H9 (cell line): ENCODE results near the gene CCDC185. TPM values are rescaled to one million over a fixed set of nuclear protein-coding genes. Genes with fewer than 3 reads are reported as not detected.

Source experiments
- DNase-seq: peaks from one replicate; pipeline ENCODE4 v3.0.0-alpha.2; 2017
- H2AFZ ChIP-seq: one replicate; pipeline ENCODE4 v1.6.1; 2013; ENCODE audit warnings: mild to moderate bottlenecking, low read length, control low read depth, moderate library complexity
- H2AK5ac ChIP-seq: 2 replicates; pipeline ENCODE4 v1.6.1; 2013; ENCODE audit warnings: low read length, control low read depth, mixed read lengths; ENCODE audit not compliant: insufficient read length
- H2BK120ac ChIP-seq: one replicate; pipeline ENCODE4 v1.6.1; 2013; ENCODE audit warnings: low read depth, mild to moderate bottlenecking, low read length, control low read depth, inconsistent platforms; ENCODE audit not compliant: poor library complexity, severe bottlenecking
- H2BK12ac ChIP-seq: 2 replicates; pipeline ENCODE4 v1.6.1; 2013; ENCODE audit warnings: low read length, control low read depth, mixed read lengths, low read depth; ENCODE audit not compliant: insufficient read length
- H2BK15ac ChIP-seq: 2 replicates; pipeline ENCODE4 v1.6.1; 2013; ENCODE audit warnings: low read depth, low read length, control low read depth
- H2BK20ac ChIP-seq: one replicate; pipeline ENCODE4 v1.6.1; 2013; ENCODE audit warnings: low read depth, mild to moderate bottlenecking, low read length, control low read depth, inconsistent platforms; ENCODE audit not compliant: poor library complexity, severe bottlenecking
- H2BK5ac ChIP-seq: 2 replicates; pipeline ENCODE4 v1.6.1; 2013; ENCODE audit warnings: low read length, control low read depth, mixed read lengths; ENCODE audit not compliant: insufficient read length
- H3K14ac ChIP-seq: 2 replicates; pipeline ENCODE4 v1.6.1; 2013; ENCODE audit warnings: low read length, control low read depth; ENCODE audit not compliant: insufficient read depth
- H3K18ac ChIP-seq: 2 replicates; pipeline ENCODE4 v1.6.1; 2013; ENCODE audit warnings: low read depth, mild to moderate bottlenecking, mixed read lengths, low read length, control low read depth; ENCODE audit not compliant: insufficient read length
- H3K23ac ChIP-seq: 2 replicates; pipeline ENCODE4 v1.6.1; 2013; ENCODE audit warnings: low read length, control low read depth, mixed read lengths, low read depth; ENCODE audit not compliant: insufficient read length
- H3K23me2 ChIP-seq: 2 replicates; pipeline ENCODE4 v1.6.1; 2013; ENCODE audit warnings: low read depth, mild to moderate bottlenecking, mixed read lengths, low read length, control low read depth; ENCODE audit not compliant: insufficient read length, poor library complexity, severe bottlenecking
- H3K27ac ChIP-seq: 2 replicates; pipeline ENCODE4 v1.5.1; 2013; ENCODE audit warnings: low read length, control low read depth, mixed read lengths, low read depth; ENCODE audit not compliant: insufficient read length
- H3K27me3 ChIP-seq: 2 replicates; pipeline ENCODE4 v1.6.1; 2013; ENCODE audit warnings: low read length, control low read depth, inconsistent platforms; ENCODE audit not compliant: insufficient read depth
- H3K4ac ChIP-seq: 2 replicates; pipeline ENCODE4 v1.6.1; 2013; ENCODE audit warnings: low read depth, mild to moderate bottlenecking, control low read depth, inconsistent platforms, low read length, moderate library complexity
- H3K4me1 ChIP-seq: 2 replicates; pipeline ENCODE4 v1.6.1; 2013; ENCODE audit warnings: low read length, control low read depth, inconsistent platforms; ENCODE audit not compliant: insufficient read depth
- H3K4me2 ChIP-seq: 2 replicates; pipeline ENCODE4 v1.6.1; 2013; ENCODE audit warnings: low read length, control low read depth, mixed read lengths; ENCODE audit not compliant: insufficient read length, insufficient read depth
- H3K56ac ChIP-seq: 2 replicates; pipeline ENCODE4 v1.6.1; 2013; ENCODE audit warnings: low read depth, mild to moderate bottlenecking, mixed read lengths, low read length, control low read depth; ENCODE audit not compliant: insufficient read length
- H3K79me1 ChIP-seq: 2 replicates; pipeline ENCODE4 v1.6.1; 2013; ENCODE audit warnings: low read depth, mild to moderate bottlenecking, moderate library complexity, low read length, control low read depth, inconsistent platforms; ENCODE audit not compliant: insufficient read depth, poor library complexity, severe bottlenecking
- H3K79me2 ChIP-seq: 2 replicates; pipeline ENCODE4 v1.6.1; 2013; ENCODE audit warnings: low read length, control low read depth, inconsistent platforms; ENCODE audit not compliant: insufficient read depth
- H3K9ac ChIP-seq: 2 replicates; pipeline ENCODE4 v1.6.1; 2013; ENCODE audit warnings: low read length, control low read depth, mixed read lengths; ENCODE audit not compliant: insufficient read length; ENCODE audit errors: extremely low read depth
- H3K9me3 ChIP-seq: one replicate; pipeline ENCODE4 v1.6.1; 2013; ENCODE audit warnings: low read depth, low read length, inconsistent platforms; ENCODE audit not compliant: control insufficient read depth
- H3T11ph ChIP-seq: one replicate; pipeline ENCODE4 v1.6.1; 2013; ENCODE audit warnings: mild to moderate bottlenecking, low read length, control low read depth, inconsistent platforms
- H4K20me1 ChIP-seq: one replicate; pipeline ENCODE4 v1.6.1; 2013; ENCODE audit not compliant: control insufficient read depth, insufficient read length, insufficient read depth
- H4K5ac ChIP-seq: 2 replicates; pipeline ENCODE4 v1.6.1; 2013; ENCODE audit warnings: low read depth, mild to moderate bottlenecking, mixed read lengths, low read length, control low read depth; ENCODE audit not compliant: insufficient read length
- H4K8ac ChIP-seq: replicated peaks from 2 replicates; pipeline ENCODE4 v1.6.1; 2013; ENCODE audit warnings: low read length, control low read depth, mixed read lengths, low read depth; ENCODE audit not compliant: insufficient read length
- H4K91ac ChIP-seq: 2 replicates; pipeline ENCODE4 v1.6.1; 2013; ENCODE audit warnings: low read depth, mild to moderate bottlenecking, moderate library complexity, mixed read lengths, low read length, control low read depth; ENCODE audit not compliant: insufficient read length
- H3K27ac Mint-ChIP-seq, 3 experiments: 2 replicates in 2 of 3; 3 replicates in 1 of 3; pipeline ENCODE4 v1.8.0; 2020 to 2021; ENCODE audit warnings: mixed read lengths in 3 of 3, mild to moderate bottlenecking in 1 of 3, moderate library complexity in 1 of 3
- H3K27me3 Mint-ChIP-seq: 2 replicates; pipeline ENCODE4 v1.8.0; 2021; ENCODE audit warnings: low read depth, mild to moderate bottlenecking, moderate library complexity, mixed read lengths
- H3K36me3 Mint-ChIP-seq, 3 experiments: 2 replicates in 2 of 3; 3 replicates in 1 of 3; pipeline ENCODE4 v1.8.0; 2020 to 2021; ENCODE audit warnings: low read depth in 3 of 3, mixed read lengths in 3 of 3; ENCODE audit not compliant: insufficient read depth in 1 of 3
- H3K4me1 Mint-ChIP-seq, 2 experiments: 2 replicates each; pipeline ENCODE4 v1.8.0; 2020; ENCODE audit warnings: mixed read lengths in 2 of 2
- H3K4me3 Mint-ChIP-seq, 2 experiments: 2 replicates in 1 of 2; 3 replicates in 1 of 2; pipeline ENCODE4 v1.8.0; 2020 to 2021; ENCODE audit warnings: mild to moderate bottlenecking in 2 of 2, mixed read lengths in 2 of 2, moderate library complexity in 1 of 2
- H3K9me3 Mint-ChIP-seq, 2 experiments: 2 replicates in 1 of 2; 3 replicates in 1 of 2; pipeline ENCODE4 v1.8.0; 2020; ENCODE audit warnings: mild to moderate bottlenecking in 2 of 2, mixed read lengths in 2 of 2, moderate library complexity in 1 of 2
- CTCF ChIP-seq: fragments of 200-600 bp; sonication (generic); conservative IDR thresholded peaks from 3 replicates; pipeline ENCODE4 v1.8.0; 2021; ENCODE audit warnings: antibody characterized with exemption, mild to moderate bottlenecking
- WGBS: extraction: QIAGEN DNeasy Blood & Tissue Kit; methylation state at CpG from one replicate; pipeline ENCODE4 v1.1.7; 2013; ENCODE audit warnings: missing lambda C conversion rate, low lambda C conversion rate, mixed read lengths; ENCODE audit not compliant: insufficient read length; ENCODE audit errors: extremely low coverage; 5-methylcytosine and 5-hydroxymethylcytosine counted together
- total RNA-seq: library from RNA; stranded (reverse); gene quantifications from 2 replicates; pipeline ENCODE4 v1.2.1, GENCODE V29; 2021

The CCDC185 gene
- total RNA-seq, 1 experiment from 2014 or later: not detected

GRCh38 chr1:223363057-223363855, 30.0 kb upstream of the CCDC185 start:
- WGBS: no CpG with 5 or more reads among the region's 44 CpGs
- Histone ChIP-seq H4K20me1 (no peaks in the 10 kb centered on the region), H3K79me1 (no peaks in the 10 kb centered on the region), H3K23me2 (peaks cover 19% of the 10 kb centered on the region), H3K14ac (no peak overlapping the region; the same call in 1 of the 2 replicates), H3K18ac (no peak overlapping the region), H3K4me2 (peak overlapping the region; percentile 88), H4K5ac (no peak overlapping the region), H3K4ac (no peak overlapping the region), H2AFZ (no peak overlapping the region), H3K9ac (no peak overlapping the region), H2BK120ac (no peak overlapping the region), H4K91ac (no peak overlapping the region), H2BK20ac (no peak overlapping the region), H3K79me2 (no peaks in the 10 kb centered on the region), H4K8ac (no peak overlapping the region), H3T11ph (no peak overlapping the region), H3K56ac (no peak overlapping the region), H3K4me1 (peaks cover 2% of the 10 kb centered on the region; the same call in 1 of the 2 replicates), H2AK5ac (no peak overlapping the region), H2BK5ac (no peak overlapping the region), H3K23ac (no peak overlapping the region), H3K9me3 (no peaks in the 10 kb centered on the region), H2BK12ac (no peak overlapping the region), H2BK15ac (no peak overlapping the region), H3K27me3 (peaks cover 11% of the 10 kb centered on the region; the same call in 1 of the 2 replicates), H3K27ac (no peak overlapping the region)
- Mint-ChIP-seq H3K9me3 (peaks cover 0 to 2% of the 10 kb centered on the region in 2 experiments; a peak in 2 of 5 replicates), H3K36me3 (no peaks in the 10 kb centered on the region), H3K27me3 (peaks cover 74% of the 10 kb centered on the region), H3K4me1 (peaks cover 13 to 26% of the 10 kb centered on the region in 2 experiments), H3K4me3 (peak overlapping the region; percentile 82 to 94), H3K27ac (no peak overlapping the region)
- peak; percentile 61 for DNase-seq
- no peak for TF ChIP-seq CTCF
